ENCODE data around the gene POLD1. TPM values are rescaled to one million over a fixed set of nuclear protein-coding genes. Genes with fewer than 3 reads are reported as not detected.

POLD1 gene
- total and polyA plus RNA-seq, 2 of the 13 experiments (the other 11 are each of a cell fraction or from before 2014, with no cell fraction given), result 17.4 to 54.0 TPM

- no peak for TF ChIP-seq ZNF75D (CRISPR knock-in tag; IDR thresholded peaks at IDR 0.05; ENCODE audit: borderline replicate concordance)
- TF ChIP-seq MYC (CRISPR knock-in tag; IDR thresholded peaks at IDR 0.05; ENCODE audit: borderline replicate concordance), result peak; percentile 86
- TF ChIP-seq AKAP8 (CRISPR knock-in tag; IDR thresholded peaks at IDR 0.05), result 0 out of 2 replicates have a peak, but pooled peaks have one; percentile 30
- TF ChIP-seq ZFP36 (IDR thresholded peaks at IDR 0.05; ENCODE audit: borderline replicate concordance, low read depth, low read length, partially characterized antibody), result peak; percentile 92
- TF ChIP-seq TMF1 (CRISPR knock-in tag; IDR thresholded peaks at IDR 0.05; ENCODE audit: low read depth), result no peak
- TF ChIP-seq SMC3 (IDR thresholded peaks at IDR 0.05; ENCODE audit: low read length), result peak; percentile 20; the same call in 1 of the 2 replicates
- TF ChIP-seq CBX5 (CRISPR knock-in tag; IDR thresholded peaks at IDR 0.05; ENCODE audit: borderline replicate concordance), result peak; percentile 44; the same call in 1 of the 2 replicates
- peak; percentile 64 for TF ChIP-seq ZNF407 (CRISPR knock-in tag; IDR thresholded peaks at IDR 0.05; ENCODE audit: not compliant biosample characterization)
- TF ChIP-seq ZBTB38 (CRISPR knock-in tag; IDR thresholded peaks at IDR 0.05), result peak; percentile 77
- peak; percentile 73 for TF ChIP-seq ONECUT2 (CRISPR knock-in tag; IDR thresholded peaks at IDR 0.05)
- peak; percentile 37 for TF ChIP-seq TEAD3 (CRISPR knock-in tag; optimal IDR thresholded peaks at IDR 0.05; ENCODE audit: borderline replicate concordance)
- TF ChIP-seq HNRNPK (IDR thresholded peaks at IDR 0.05; ENCODE audit: low read depth, low read length, poor library complexity, severe bottlenecking), result peak; percentile 50
- 0 out of 2 replicates have a peak, but pooled peaks have one; percentile 11 for TF ChIP-seq ZNF121 (CRISPR knock-in tag; IDR thresholded peaks at IDR 0.05)
- TF ChIP-seq SALL1 (CRISPR knock-in tag; IDR thresholded peaks at IDR 0.05), result 0 out of 2 replicates have a peak, but pooled peaks have one; percentile 26
- 0 out of 2 replicates have a peak, but pooled peaks have one; percentile 16 for TF ChIP-seq FOXA3 (CRISPR knock-in tag; IDR thresholded peaks at IDR 0.05)
- TF ChIP-seq GABPB1 (CRISPR knock-in tag; IDR thresholded peaks at IDR 0.05), result peak; percentile 48
- peak; percentile 43 for TF ChIP-seq ZNF263 (CRISPR knock-in tag; IDR thresholded peaks at IDR 0.05)
- TF ChIP-seq DNMT1 (CRISPR knock-in tag; IDR thresholded peaks at IDR 0.05), result 0 out of 2 replicates have a peak, but pooled peaks have one; percentile 81
- TF ChIP-seq REPIN1 (CRISPR knock-in tag; IDR thresholded peaks at IDR 0.05; ENCODE audit: borderline replicate concordance, low read depth), result 0 out of 2 replicates have a peak, but pooled peaks have one; percentile 34
- peak; percentile 60 for TF ChIP-seq STAG1 (CRISPR knock-in tag; IDR thresholded peaks at IDR 0.05)
- 0 out of 2 replicates have a peak, but pooled peaks have one; percentile 18 for TF ChIP-seq BCL6 (CRISPR knock-in tag; IDR thresholded peaks at IDR 0.05)
- no peak for TF ChIP-seq JUN (CRISPR knock-in tag; IDR thresholded peaks at IDR 0.05)
- peak; percentile 30; the same call in 1 of the 2 replicates for TF ChIP-seq THAP11 (CRISPR knock-in tag; IDR thresholded peaks at IDR 0.05)
Measured at GRCh38 chr19:50414864-50415660, 30.9 kb downstream of the POLD1 start (continued).

All from HepG2 (cell line).